WTC11 (cell line): ENCODE data around the gene RPL36A. TPM values are rescaled to one million over a fixed set of nuclear protein-coding genes. Genes with fewer than 3 reads are reported as not detected.

ENCODE experiments used
- ATAC-seq: fragments of 200-7000 bp; cut with Tn5 transposase; 2 replicates; pipeline ENCODE4 v1.10.0; 2021; ENCODE audit warnings: mild to moderate bottlenecking, moderate library complexity
- CTCF ChIA-PET: fragments of 300-600 bp; sonication (Branson Sonifier 250); formaldehyde crosslinking; loops from one replicate; lab custom pipeline; 2021; ENCODE audit warnings: antibody characterized with exemption; lab: Charles Lee
- POLR2A ChIA-PET: fragments of 350-600 bp; sonication (Branson Sonifier 250); formaldehyde crosslinking; loops from one replicate; lab custom pipeline; 2021; ENCODE audit warnings: antibody characterized with exemption; lab: Charles Lee
- DNase-seq: peaks from one replicate; pipeline ENCODE4 v3.0.0; 2021; ENCODE audit warnings: low spot score
- H3K27ac Mint-ChIP-seq: 2 replicates; pipeline ENCODE4 v1.8.0; 2021; ENCODE audit warnings: mixed read lengths
- H3K27me3 Mint-ChIP-seq: 2 replicates; pipeline ENCODE4 v1.8.0; 2021; ENCODE audit warnings: low read depth, mild to moderate bottlenecking, moderate library complexity, mixed read lengths
- H3K36me3 Mint-ChIP-seq: 2 replicates; pipeline ENCODE4 v1.8.0; 2021; ENCODE audit warnings: mixed read lengths
- H3K4me1 Mint-ChIP-seq: 2 replicates; pipeline ENCODE4 v1.8.0; 2022; ENCODE audit warnings: mixed read lengths
- H3K4me3 Mint-ChIP-seq: 2 replicates; pipeline ENCODE4 v1.8.0; 2021; ENCODE audit warnings: mild to moderate bottlenecking, moderate library complexity, mixed read lengths
- H3K9me3 Mint-ChIP-seq: 2 replicates; pipeline ENCODE4 v1.8.0; 2021; ENCODE audit warnings: mixed read lengths
- AFF4 ChIP-seq: sonication (generic); formaldehyde crosslinking; IDR thresholded peaks from 2 replicates; pipeline ENCODE4 v1.8.1; 2023; ENCODE audit warnings: mild to moderate bottlenecking, missing genetic modification reagents, borderline replicate concordance
- ARID4B ChIP-seq: sonication (generic); formaldehyde crosslinking; IDR thresholded peaks from 2 replicates; pipeline ENCODE4 v1.8.0; 2023; ENCODE audit warnings: missing genetic modification reagents, mild to moderate bottlenecking, borderline replicate concordance
- ESRRA ChIP-seq: sonication (generic); formaldehyde crosslinking; IDR thresholded peaks from 2 replicates; pipeline ENCODE4 v1.8.1; 2022; ENCODE audit warnings: mild to moderate bottlenecking, missing genetic modification reagents, borderline replicate concordance
- ETV6 ChIP-seq: sonication (generic); formaldehyde crosslinking; IDR thresholded peaks from 2 replicates; pipeline ENCODE4 v1.8.1; 2022; ENCODE audit warnings: mild to moderate bottlenecking, missing genetic modification reagents
- FOXJ3 ChIP-seq: sonication (generic); formaldehyde crosslinking; IDR thresholded peaks from 2 replicates; pipeline ENCODE4 v1.9.0; 2021; ENCODE audit warnings: missing genetic modification reagents, mild to moderate bottlenecking, borderline replicate concordance
- GABPB1 ChIP-seq: sonication (generic); formaldehyde crosslinking; IDR thresholded peaks from 2 replicates; pipeline ENCODE4 v1.8.1; 2023; ENCODE audit warnings: mild to moderate bottlenecking, missing genetic modification reagents
- MAX ChIP-seq: sonication (generic); formaldehyde crosslinking; IDR thresholded peaks from 2 replicates; pipeline ENCODE4 v1.8.0; 2022; ENCODE audit warnings: mild to moderate bottlenecking, missing genetic modification reagents
- NFATC4 ChIP-seq: fragments of 250-450 bp; sonication (Bioruptor Pico); IDR thresholded peaks from 2 replicates; pipeline ENCODE4 v1.9.0; 2021; ENCODE audit warnings: mild to moderate bottlenecking
- OVOL2 ChIP-seq: fragments of 250-450 bp; sonication (Bioruptor Pico); IDR thresholded peaks from 2 replicates; pipeline ENCODE4 v1.9.0; 2021; ENCODE audit warnings: mild to moderate bottlenecking, borderline replicate concordance
- SMAD3 ChIP-seq: sonication (generic); formaldehyde crosslinking; IDR thresholded peaks from 2 replicates; pipeline ENCODE4 v1.8.0; 2022; ENCODE audit warnings: missing genetic modification reagents, mild to moderate bottlenecking, borderline replicate concordance
- STAT6 ChIP-seq: sonication (generic); formaldehyde crosslinking; conservative IDR thresholded peaks from 2 replicates; pipeline ENCODE4 v1.8.1; 2023; ENCODE audit warnings: mild to moderate bottlenecking, low read depth, missing genetic modification reagents, moderate library complexity
- ZNF121 ChIP-seq: sonication (generic); formaldehyde crosslinking; IDR thresholded peaks from 2 replicates; pipeline ENCODE4 v1.8.0; 2023; ENCODE audit warnings: missing genetic modification reagents
- ZNF423 ChIP-seq: fragments of 250-450 bp; sonication (Bioruptor Pico); IDR thresholded peaks from 2 replicates; pipeline ENCODE4 v2.1.2; 2022; ENCODE audit warnings: mild to moderate bottlenecking, moderate library complexity
- total RNA-seq: library from RNA; stranded (reverse); gene quantifications from 3 replicates; pipeline ENCODE4 v1.2.3, GENCODE V29; 2021

RPL36A gene
- total RNA-seq, 1 experiment from 2014 or later = 320 TPM

- no peak for TF ChIP-seq ARID4B (CRISPR knock-in tag)
- TF ChIP-seq FOXJ3 (CRISPR knock-in tag) = no peak
- TF ChIP-seq STAT6 (CRISPR knock-in tag) = no peak
- no peak for TF ChIP-seq AFF4
- TF ChIP-seq ESRRA (CRISPR knock-in tag) = no peak
- TF ChIP-seq ETV6 (CRISPR knock-in tag) = no peak
- TF ChIP-seq SMAD3 = no peak
- TF ChIP-seq ZNF423 (CRISPR knock-in tag) = no peak
- no peak for TF ChIP-seq MAX (CRISPR knock-in tag)
These were observed 28.1 kb upstream of the RPL36A start (continued) for GRCh38 chrX:101362757-101363156.

- Mint-ChIP-seq H3K4me1 (no peaks in the 10 kb centered on the region), H3K4me3 (no peak overlapping the region), H3K36me3 (no peaks in the 10 kb centered on the region), H3K27me3 (no peaks in the 10 kb centered on the region), H3K9me3 (no peaks in the 10 kb centered on the region), H3K27ac (no peak overlapping the region)
- ChIA-PET CTCF (no interaction called here), POLR2A (no interaction called here)
- TF ChIP-seq ETV6 (CRISPR knock-in tag) = no peak
- TF ChIP-seq NFATC4 (CRISPR knock-in tag) = no peak
- TF ChIP-seq ZNF121 (CRISPR knock-in tag) = no peak
- no peak for TF ChIP-seq GABPB1 (CRISPR knock-in tag)
- DNase-seq (no peak), ATAC-seq (no peak)
These were observed 25.5 kb upstream of the RPL36A start for GRCh38 chrX:101365301-101365795.

- Mint-ChIP-seq H3K27ac (no peak overlapping the region), H3K27me3 (no peaks in the 10 kb centered on the region), H3K36me3 (no peaks in the 10 kb centered on the region), H3K9me3 (no peaks in the 10 kb centered on the region), H3K4me1 (no peaks in the 10 kb centered on the region), H3K4me3 (no peak overlapping the region)
- ChIA-PET POLR2A (interaction anchor here (0.7 kb wide), 1 partner anchor 9 kb away, joined by 3 read pairs; no protein-coding TSS in a partner anchor), CTCF (interaction anchor here (1.4 kb wide), 1 partner anchor 22 kb away, joined by 3 read pairs; the partner anchor contains the start of gene RPL36A)
- TF ChIP-seq AFF4 = no peak
- TF ChIP-seq OVOL2 (CRISPR knock-in tag) = no peak
- DNase-seq (no peak), ATAC-seq (no peak)
These were observed 22.0 kb upstream of the RPL36A start for GRCh38 chrX:101368800-101369199.
